Measurements from ENCODE around the gene CDH2. TPM values are rescaled to one million over a fixed set of nuclear protein-coding genes. Genes with fewer than 3 reads are reported as not detected.

CDH2 gene
- polyA plus RNA-seq, 1 donor (not counting 4 experiments of a cell fraction or from before 2014, with no cell fraction given), result 0.46 TPM

GRCh38 chr18:28078298-28078697, 98.6 kb downstream of the CDH2 start:
- H3K27me3 ChIP-seq (ENCODE audit: control insufficient read depth, extremely low read depth, insufficient read depth, low read length), result no peaks in the 10 kb centered on the region
- no peak overlapping the region for H2AFZ ChIP-seq (ENCODE audit: control insufficient read depth, low read length)
- no peak overlapping the region for H3K9ac ChIP-seq (ENCODE audit: control insufficient read depth, extremely low read depth, insufficient read depth, low read length)
- no peak overlapping the region for H3K4me2 ChIP-seq (ENCODE audit: control insufficient read depth, extremely low read depth, insufficient read depth, low read depth, low read length)
- no peak overlapping the region for H3K27ac ChIP-seq (ENCODE audit: control insufficient read depth, insufficient read depth, low read length)
- no peak for TF ChIP-seq CTCF (optimal IDR thresholded peaks at IDR 0.05 in 1 of 3, IDR thresholded peaks at IDR 0.05 in 1 of 3, conservative IDR thresholded peaks at IDR 0.05 in 1 of 3; ENCODE audit: extremely low read depth in 1 of 3, insufficient read depth in 2 of 3, low read length in 3 of 3)
- TF ChIP-seq EZH2 (IDR thresholded peaks at IDR 0.05; ENCODE audit: low read length), result no peak
- no peak for DNase-seq (ENCODE audit: low read depth, low spot score)
- H3K9me3 ChIP-seq (ENCODE audit: control insufficient read depth, low read depth, low read length), result no peaks in the 10 kb centered on the region
- no peaks in the 10 kb centered on the region for H3K36me3 ChIP-seq (ENCODE audit: control insufficient read depth in 2 of 2, extremely low read depth in 1 of 2, insufficient read depth in 2 of 2, low read length in 2 of 2)
- dilution Hi-C loops (cut with MboI; ENCODE audit: extremely low pct_ligation_motif_present, low sequenced_read_pairs), result no loop called here
- no peaks in the 10 kb centered on the region for H4K20me1 ChIP-seq (ENCODE audit: control insufficient read depth, extremely low read depth, insufficient read depth, low read length)
- no peaks in the 10 kb centered on the region for H3K4me1 ChIP-seq (ENCODE audit: control insufficient read depth, extremely low read depth, insufficient read depth, low read length)
- no peak overlapping the region for H3K4me3 ChIP-seq (ENCODE audit: control insufficient read depth in 2 of 3, extremely low read depth in 1 of 3, insufficient read depth in 2 of 3, low read depth in 1 of 3, low read length in 3 of 3)
- no peaks in the 10 kb centered on the region for H3K9me1 ChIP-seq (ENCODE audit: control insufficient read depth, extremely low read depth, insufficient read depth, low read length)
- H3K79me2 ChIP-seq (ENCODE audit: control insufficient read depth, insufficient read depth, low read length), result no peaks in the 10 kb centered on the region
- FAIRE-seq, result no peak

- Histone ChIP-seq H3K79me2 (ENCODE audit: control insufficient read depth, insufficient read depth, low read length) (no peaks in the 10 kb centered on the region), H2AFZ (ENCODE audit: control insufficient read depth, low read length) (no peak overlapping the region), H3K4me1 (ENCODE audit: control insufficient read depth, extremely low read depth, insufficient read depth, low read length) (no peaks in the 10 kb centered on the region), H3K36me3 (ENCODE audit: control insufficient read depth in 2 of 2, extremely low read depth in 1 of 2, insufficient read depth in 2 of 2, low read length in 2 of 2) (no peaks in the 10 kb centered on the region), H3K4me2 (ENCODE audit: control insufficient read depth, extremely low read depth, insufficient read depth, low read depth, low read length) (no peak overlapping the region), H3K27ac (ENCODE audit: control insufficient read depth, insufficient read depth, low read length) (no peak overlapping the region), H3K9me1 (ENCODE audit: control insufficient read depth, extremely low read depth, insufficient read depth, low read length) (no peaks in the 10 kb centered on the region), H4K20me1 (ENCODE audit: control insufficient read depth, extremely low read depth, insufficient read depth, low read length) (no peaks in the 10 kb centered on the region), H3K9me3 (ENCODE audit: control insufficient read depth, low read depth, low read length) (no peaks in the 10 kb centered on the region), H3K9ac (ENCODE audit: control insufficient read depth, extremely low read depth, insufficient read depth, low read length) (no peak overlapping the region), H3K4me3 (ENCODE audit: control insufficient read depth in 2 of 3, extremely low read depth in 1 of 3, insufficient read depth in 2 of 3, low read depth in 1 of 3, low read length in 3 of 3) (no peak overlapping the region), H3K27me3 (ENCODE audit: control insufficient read depth, extremely low read depth, insufficient read depth, low read length) (no peaks in the 10 kb centered on the region)
- FAIRE-seq, result peak; percentile 20
- TF ChIP-seq CTCF (optimal IDR thresholded peaks at IDR 0.05 in 1 of 3, IDR thresholded peaks at IDR 0.05 in 1 of 3, conservative IDR thresholded peaks at IDR 0.05 in 1 of 3; ENCODE audit: extremely low read depth in 1 of 3, insufficient read depth in 2 of 3, low read length in 3 of 3) (no peak), EZH2 (IDR thresholded peaks at IDR 0.05; ENCODE audit: low read length) (no peak)
- dilution Hi-C loops (cut with MboI; ENCODE audit: extremely low pct_ligation_motif_present, low sequenced_read_pairs), result no loop called here
- DNase-seq (ENCODE audit: low read depth, low spot score), result no peak
Observed at GRCh38 chr18:28075501-28075900, 101.4 kb downstream of the CDH2 start.

Measured in keratinocyte (primary cell).